Measurements from ENCODE around the gene ARHGEF1. TPM values are rescaled to one million over a fixed set of nuclear protein-coding genes. Genes with fewer than 3 reads are reported as not detected.
"Not testable (repeated sequence)": the region's sequence is repeated elsewhere in the genome, so short reads cannot be mapped to it uniquely, and the experiment has no call there.

The ARHGEF1 gene
- total RNA-seq, 2 donors from 2014 or later: 64.1 to 98.7 TPM

DNA sequence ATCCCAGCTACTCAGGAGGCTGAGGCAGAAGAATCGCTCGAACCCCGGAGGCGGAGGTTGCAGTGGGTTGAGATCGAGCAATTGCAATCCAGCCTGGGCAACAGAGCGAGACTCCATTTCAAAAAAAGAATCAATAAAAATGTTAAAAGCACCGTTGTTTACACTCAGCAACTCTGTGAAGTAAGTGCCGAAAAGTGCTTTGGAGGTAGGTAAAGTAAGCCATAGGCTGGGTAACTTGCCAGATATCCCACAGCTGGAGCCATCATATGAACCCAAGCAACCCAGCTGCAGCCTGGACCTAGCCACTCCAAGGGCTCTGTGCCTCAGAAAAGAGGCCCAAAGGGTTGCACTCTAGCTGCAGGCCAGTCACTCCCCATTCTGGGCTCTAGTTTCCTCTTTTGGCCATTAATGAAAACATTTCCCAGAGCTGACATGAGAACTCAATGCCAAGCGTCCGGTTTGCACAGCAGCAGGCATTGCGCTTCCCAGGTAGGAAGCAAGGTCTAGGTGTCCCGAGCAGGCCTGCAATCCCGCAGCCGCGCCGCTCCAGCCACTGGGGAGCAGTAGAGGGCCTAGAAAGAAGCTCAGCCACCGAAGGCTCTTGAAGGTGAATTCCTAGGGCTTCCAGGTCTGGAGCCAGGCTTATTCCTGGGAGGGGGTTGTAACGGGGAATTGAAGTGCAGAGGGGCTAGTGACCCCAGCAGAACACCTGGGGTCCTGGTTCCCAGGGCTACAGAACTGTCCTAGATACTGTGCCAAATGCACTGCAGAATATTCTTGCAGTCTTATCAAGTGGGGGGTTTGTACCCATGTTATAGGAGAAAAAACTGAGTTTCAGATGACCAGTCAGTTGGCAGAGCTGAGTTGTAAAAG lies 10.0 kb upstream of the ARHGEF1 start:
- TF ChIP-seq, protein P1, sequence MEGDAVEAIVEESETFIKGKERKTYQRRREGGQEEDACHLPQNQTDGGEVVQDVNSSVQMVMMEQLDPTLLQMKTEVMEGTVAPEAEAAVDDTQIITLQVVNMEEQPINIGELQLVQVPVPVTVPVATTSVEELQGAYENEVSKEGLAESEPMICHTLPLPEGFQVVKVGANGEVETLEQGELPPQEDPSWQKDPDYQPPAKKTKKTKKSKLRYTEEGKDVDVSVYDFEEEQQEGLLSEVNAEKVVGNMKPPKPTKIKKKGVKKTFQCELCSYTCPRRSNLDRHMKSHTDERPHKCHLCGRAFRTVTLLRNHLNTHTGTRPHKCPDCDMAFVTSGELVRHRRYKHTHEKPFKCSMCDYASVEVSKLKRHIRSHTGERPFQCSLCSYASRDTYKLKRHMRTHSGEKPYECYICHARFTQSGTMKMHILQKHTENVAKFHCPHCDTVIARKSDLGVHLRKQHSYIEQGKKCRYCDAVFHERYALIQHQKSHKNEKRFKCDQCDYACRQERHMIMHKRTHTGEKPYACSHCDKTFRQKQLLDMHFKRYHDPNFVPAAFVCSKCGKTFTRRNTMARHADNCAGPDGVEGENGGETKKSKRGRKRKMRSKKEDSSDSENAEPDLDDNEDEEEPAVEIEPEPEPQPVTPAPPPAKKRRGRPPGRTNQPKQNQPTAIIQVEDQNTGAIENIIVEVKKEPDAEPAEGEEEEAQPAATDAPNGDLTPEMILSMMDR (IDR thresholded peaks at IDR 0.05): peak; percentile 82
- DNase-seq: peak; percentile 89
- H3K27me3 ChIP-seq: no peaks in the 10 kb centered on the region
- no peak overlapping the region for H3K4me3 ChIP-seq
- peaks cover 5% of the 10 kb centered on the region for H3K4me1 ChIP-seq
- no peaks in the 10 kb centered on the region for H3K9me3 ChIP-seq
- intact Hi-C loops (cut with DNase I): loop anchor here (1.0 to 5.0 kb wide), 2 partner anchors 62 to 79 kb away; no protein-coding TSS in a partner anchor
- peaks cover 25% of the 10 kb centered on the region for H3K36me3 ChIP-seq
- H3K9ac ChIP-seq (ENCODE audit: low read depth in 2 of 2, low read length in 2 of 2): no peak overlapping the region
- no peak overlapping the region for H3K27ac ChIP-seq

DNA sequence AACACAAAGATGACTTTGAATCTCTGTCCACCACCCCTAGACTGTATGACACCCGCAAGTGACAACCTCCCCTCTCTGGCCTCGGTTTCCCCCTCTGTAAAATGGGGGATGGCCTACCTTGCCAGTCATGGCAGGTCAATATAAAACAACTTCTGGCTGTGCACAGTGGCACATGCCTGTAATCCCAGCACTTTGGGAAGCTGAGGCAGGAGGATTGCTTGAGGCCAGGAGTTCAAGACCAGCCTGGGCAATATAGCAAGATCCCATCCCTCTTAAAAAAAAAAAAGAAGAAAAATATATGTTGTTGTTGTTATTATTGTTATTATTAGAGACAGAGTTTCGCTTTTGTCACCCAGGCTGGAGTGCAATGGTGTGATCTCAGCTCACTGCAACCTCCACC lies 7.0 kb upstream of the ARHGEF1 start:
- H3K9me3 ChIP-seq; H3K4me1 ChIP-seq; H3K36me3 ChIP-seq; DNase-seq; intact Hi-C loops (cut with DNase I); H3K27ac ChIP-seq; H3K9ac ChIP-seq (ENCODE audit: low read depth in 2 of 2, low read length in 2 of 2); H3K27me3 ChIP-seq; H3K4me3 ChIP-seq: not testable (repeated sequence)

DNA sequence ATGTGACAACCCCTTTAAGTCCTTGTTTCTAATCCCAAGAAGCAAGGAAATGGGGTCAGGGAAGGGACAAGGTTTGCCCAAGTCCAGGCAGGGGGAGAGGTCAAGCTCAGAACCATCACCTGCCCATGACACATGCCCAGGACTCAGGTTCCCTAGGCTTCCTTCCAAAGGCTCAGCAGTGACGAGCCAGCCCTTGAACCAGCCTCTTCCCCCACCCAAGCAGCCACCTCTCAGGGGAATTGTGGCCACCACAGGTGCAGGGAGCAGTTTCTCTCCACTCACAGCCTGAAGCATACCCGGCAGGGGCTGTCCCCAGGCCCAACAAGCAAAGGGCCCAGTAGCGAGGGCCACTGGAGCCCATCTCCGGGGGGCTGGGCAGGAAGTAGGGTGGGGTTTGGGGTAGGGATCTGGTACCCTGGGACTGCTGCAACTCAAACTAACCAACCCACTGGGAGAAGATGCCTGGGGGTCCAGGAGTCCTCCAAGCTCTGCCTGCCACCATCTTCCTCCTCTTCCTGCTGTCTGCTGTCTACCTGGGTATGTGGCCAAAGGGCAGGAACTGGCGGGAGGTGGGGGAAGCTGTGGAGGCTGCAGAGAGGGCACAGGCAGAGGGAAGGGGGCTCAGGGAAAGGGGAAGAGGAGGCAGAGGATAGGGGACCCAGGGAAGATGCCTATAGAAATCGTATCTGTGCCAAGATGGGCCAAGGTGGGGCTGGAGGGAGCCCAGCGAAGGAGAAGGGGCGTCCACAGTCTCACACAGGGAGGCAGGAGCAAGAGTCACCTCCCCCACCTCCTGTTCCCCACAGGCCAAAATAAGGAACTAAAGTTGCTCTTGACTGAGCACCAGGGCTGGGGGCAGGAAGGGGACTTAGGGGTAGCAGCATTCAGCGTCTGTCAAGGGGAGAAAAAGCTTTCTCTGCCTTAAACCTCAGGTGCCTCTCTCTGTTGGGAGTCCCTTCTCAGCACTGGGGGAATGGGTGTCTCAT lies 5.8 kb upstream of the ARHGEF1 start, which contains the start of gene CD79A:
TSS of gene CD79A (plus strand) at position 433 of the 986 bp plus-strand sequence. CDS start at position 459, 26 bp downstream.
- no peak for DNase-seq
- intact Hi-C loops (cut with DNase I): no loop called here
- Histone ChIP-seq H3K9me3 (no peaks in the 10 kb centered on the region), H3K4me3 (no peak within 1 kb of the TSS), H3K27ac (peak within 1 kb of the TSS; percentile 6), H3K27me3 (no peaks in the 10 kb centered on the region), H3K9ac (ENCODE audit: low read depth in 2 of 2, low read length in 2 of 2) (peak within 1 kb of the TSS; percentile 40 to 60), H3K4me1 (no peaks in the 10 kb centered on the region), H3K36me3 (no peaks in the 10 kb centered on the region)
- TF ChIP-seq, protein P1 (IDR thresholded peaks at IDR 0.05): no peak

DNA sequence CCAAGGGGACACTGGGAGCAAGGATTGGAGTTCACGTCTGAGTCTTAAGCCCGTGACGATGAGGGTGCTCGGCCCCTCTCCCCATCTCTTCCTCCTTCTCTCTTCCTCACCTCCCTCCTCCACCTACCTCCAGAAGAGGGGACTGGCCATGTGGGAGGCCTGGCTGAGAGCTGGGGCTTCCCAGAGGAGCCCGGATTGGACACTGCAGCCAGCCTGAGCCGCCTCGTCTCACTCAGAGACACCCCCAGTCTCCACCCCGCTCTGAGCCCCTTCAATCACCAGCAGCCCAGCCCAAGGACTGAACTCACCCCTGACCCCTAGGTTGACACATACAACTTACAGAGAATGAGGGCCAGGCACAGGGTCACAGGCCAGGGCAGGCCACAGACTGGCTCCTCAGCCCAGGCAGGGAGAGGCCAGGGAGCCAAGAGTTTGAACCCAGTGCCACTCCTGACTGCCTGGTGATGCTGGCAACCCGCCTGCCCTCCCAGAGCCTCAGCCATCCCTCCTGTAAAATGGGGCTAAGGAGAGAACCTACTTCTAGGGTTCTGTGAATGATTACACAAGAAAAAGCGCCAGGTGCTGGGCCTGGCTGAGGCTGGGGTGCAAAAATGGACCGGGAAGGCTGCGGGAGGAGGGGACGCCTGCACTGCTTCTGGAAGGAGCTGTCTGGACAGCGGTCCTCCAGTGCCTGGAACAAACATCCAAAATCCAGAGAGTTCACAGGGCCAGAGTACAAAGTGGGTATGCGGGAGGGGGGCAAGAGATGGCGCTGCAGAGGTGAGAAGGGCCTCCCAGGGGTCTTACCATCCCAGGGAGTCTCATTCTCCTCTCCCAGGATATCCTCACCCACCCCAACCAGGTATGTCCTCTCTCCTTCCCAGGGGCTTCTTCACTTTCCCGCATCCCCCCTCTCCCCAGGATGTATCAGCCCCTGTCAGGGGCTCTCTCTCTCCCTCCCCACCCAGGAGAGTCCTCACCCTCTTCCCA lies 4.8 kb upstream of the ARHGEF1 start:
- intact Hi-C loops (cut with DNase I): no loop called here
- Histone ChIP-seq H3K9ac (ENCODE audit: low read depth in 2 of 2, low read length in 2 of 2) (peak overlapping the region; percentile 40 to 43), H3K4me3 (no peak overlapping the region), H3K27me3 (no peaks in the 10 kb centered on the region), H3K9me3 (no peaks in the 10 kb centered on the region), H3K27ac (no peak overlapping the region), H3K36me3 (no peaks in the 10 kb centered on the region), H3K4me1 (no peaks in the 10 kb centered on the region)
- TF ChIP-seq, protein P1 (IDR thresholded peaks at IDR 0.05): no peak
- no peak for DNase-seq

DNA sequence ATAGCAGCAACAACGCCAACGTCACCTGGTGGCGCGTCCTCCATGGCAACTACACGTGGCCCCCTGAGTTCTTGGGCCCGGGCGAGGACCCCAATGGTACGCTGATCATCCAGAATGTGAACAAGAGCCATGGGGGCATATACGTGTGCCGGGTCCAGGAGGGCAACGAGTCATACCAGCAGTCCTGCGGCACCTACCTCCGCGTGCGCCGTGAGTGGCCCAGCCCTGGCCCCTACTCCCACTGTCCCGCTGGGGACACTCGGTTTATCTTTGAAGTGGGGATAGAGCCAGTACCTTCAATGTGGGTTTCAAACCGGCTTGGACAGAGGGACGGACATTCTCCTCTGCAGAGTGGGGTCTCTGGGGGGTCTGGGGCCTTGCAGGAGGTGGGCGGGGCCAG lies 3.9 kb upstream of the ARHGEF1 start:
- no peaks in the 10 kb centered on the region for H3K9me3 ChIP-seq
- no peaks in the 10 kb centered on the region for H3K36me3 ChIP-seq
- TF ChIP-seq, protein P1 (IDR thresholded peaks at IDR 0.05): no peak
- no peaks in the 10 kb centered on the region for H3K4me1 ChIP-seq
- H3K27ac ChIP-seq: no peak overlapping the region
- no peak overlapping the region for H3K9ac ChIP-seq (ENCODE audit: low read depth in 2 of 2, low read length in 2 of 2)
- H3K27me3 ChIP-seq: no peaks in the 10 kb centered on the region
- intact Hi-C loops (cut with DNase I): no loop called here
- no peak overlapping the region for H3K4me3 ChIP-seq
- DNase-seq: no peak

Data from colonic mucosa (tissue), 4 donors.